Heart right ventricle (tissue), 16 donors: ENCODE results near the gene ZCCHC7. TPM values are rescaled to one million over a fixed set of nuclear protein-coding genes. Genes with fewer than 3 reads are reported as not detected.

Experiments
- ATAC-seq, 8 donors: fragments of 200-7000 bp; cut with Tn5 transposase; one replicate each; pipeline ENCODE4 v1.9.1; 2020; ENCODE audit warnings: mild to moderate bottlenecking in 8 of 8, moderate library complexity in 8 of 8, moderate number of reproducible peaks in 1 of 8
- DNase-seq, 2 donors: peaks; one replicate each; pipeline ENCODE4 v3.0.0-alpha.2; 2020
- H3K27ac ChIP-seq, 10 donors: fragments of 200-600 bp; sonication (generic) in 2 of 10; one replicate each; pipeline versions ENCODE4 v1.5.0 to v1.8.0; 2020 to 2022; ENCODE audit warnings: mild to moderate bottlenecking in 3 of 10
- H3K27me3 ChIP-seq, 7 donors: fragments of 200-600 bp; one replicate each; pipeline ENCODE4 v1.8.0; 2021 to 2022; ENCODE audit warnings: mild to moderate bottlenecking in 2 of 7
- H3K36me3 ChIP-seq, 9 donors: fragments of 200-600 bp; sonication (generic) in 1 of 9; one replicate each; pipeline versions ENCODE4 v1.5.0 to v1.8.0; 2020 to 2022; ENCODE audit warnings: mild to moderate bottlenecking in 2 of 9
- H3K4me1 ChIP-seq, 9 donors: fragments of 200-600 bp; sonication (generic) in 1 of 9; one replicate each; pipeline versions ENCODE4 v1.5.0 to v1.8.0; 2020 to 2022; ENCODE audit warnings: mild to moderate bottlenecking in 4 of 9
- H3K4me3 ChIP-seq, 10 donors: fragments of 200-600 bp; sonication (generic) in 2 of 10; one replicate each; pipeline versions ENCODE4 v1.5.0 to v1.8.0; 2020 to 2022; ENCODE audit warnings: mild to moderate bottlenecking in 7 of 10, moderate library complexity in 2 of 10
- H3K9me3 ChIP-seq, 11 donors: fragments of 200-600 bp in 10 of 11; sonication (generic) in 2 of 11; one replicate each; pipeline versions ENCODE4 v1.5.0 to v1.8.0; 2013 to 2022; ENCODE audit warnings: mild to moderate bottlenecking in 2 of 11, control low read depth in 1 of 11, moderate library complexity in 1 of 11
- WGBS, 2 donors: extraction: QIAGEN DNeasy Blood & Tissue Kit; methylation state at CpG; one replicate each; pipeline ENCODE4 v1.1.7; 2013; ENCODE audit warnings: inconsistent platforms in 1 of 2; 5-methylcytosine and 5-hydroxymethylcytosine counted together
- intact Hi-C, 10 donors: fragments of 100-400 bp; cut with DNase I; formaldehyde crosslinking; loops; one replicate each; pipeline versions ENCODE4 v1.11.1 to v1.14.2; 2022
- polyA plus RNA-seq, 2 donors: library from polyadenylated mRNA; stranded (reverse); fragments of 200-250 nt; gene quantifications; one replicate each; pipeline ENCODE4 v1.2.3, GENCODE V29; 2013
- total RNA-seq, 10 donors: library from RNA; stranded (reverse); fragmentation: NEBNext Ultra II Directional in 3 of 10; extraction: Animal tissue kit (Norgen Biotek cat#: 25700) in 3 of 10; gene quantifications; one replicate each; pipeline versions ENCODE4 v1.2.1 to v1.2.4, GENCODE V29; 2021 to 2023
- TF ChIP-seq, protein P1 (sequence below), 9 donors: fragments of 200-600 bp; sonication (generic) in 2 of 9; IDR thresholded peaks; one replicate each; pipeline versions ENCODE4 v1.5.0 to v1.8.0; 2021 to 2022; ENCODE audit warnings: antibody characterized with exemption in 9 of 9, mild to moderate bottlenecking in 5 of 9, moderate library complexity in 1 of 9
- donor health status: Arrhythmogenic right ventricular cardiomyopathy.
- donor health status: ischemic (EF 13 %, LVEDD 7.1; RV severe dilation, severe dysfunction).
- donor health status: healthy with polysubstance abuse.
- donor health status: DM: no; HTN: yes; CAD: no.
- donor health status: DM: no; HTN: no; CAD: no.
- donor health status: ischemic (EF 25% LVEDD 6.9; RV normal size, moderate dysfunction).
- donor health status: ischemic (EF 25% LVEDD 5.7; RV mildly dilated, moderate dysfunction).
- donor health status: healthy.
- donor health status: DM: yes; HTN: yes; CAD: no.
- donor health status: Ischemic cardiomyopathy.
- donor health status: ischemic (EF 35%, LVEDD 5.7; RV mildly dilated, moderate dysfunction).
- donor health status: nonischemic (EF 11% LVEDD 7.7; RV severe dilation, severe dysfunction).
- donor health status: DM: yes; HTN: yes; CAD: no.
- donor health status: PGD.
- donor health status: ischemic (EF 29% LVEDD 5.4; RV normal size, mild dysfunction).
- donor health status: nonischemic (EF 23%, LVEDD 6.1; RV moderate dilation, normal function).

ZCCHC7 gene
- total and polyA plus RNA-seq, 12 donors: 4.3 to 11.9 (median 8.9) TPM

DNA sequence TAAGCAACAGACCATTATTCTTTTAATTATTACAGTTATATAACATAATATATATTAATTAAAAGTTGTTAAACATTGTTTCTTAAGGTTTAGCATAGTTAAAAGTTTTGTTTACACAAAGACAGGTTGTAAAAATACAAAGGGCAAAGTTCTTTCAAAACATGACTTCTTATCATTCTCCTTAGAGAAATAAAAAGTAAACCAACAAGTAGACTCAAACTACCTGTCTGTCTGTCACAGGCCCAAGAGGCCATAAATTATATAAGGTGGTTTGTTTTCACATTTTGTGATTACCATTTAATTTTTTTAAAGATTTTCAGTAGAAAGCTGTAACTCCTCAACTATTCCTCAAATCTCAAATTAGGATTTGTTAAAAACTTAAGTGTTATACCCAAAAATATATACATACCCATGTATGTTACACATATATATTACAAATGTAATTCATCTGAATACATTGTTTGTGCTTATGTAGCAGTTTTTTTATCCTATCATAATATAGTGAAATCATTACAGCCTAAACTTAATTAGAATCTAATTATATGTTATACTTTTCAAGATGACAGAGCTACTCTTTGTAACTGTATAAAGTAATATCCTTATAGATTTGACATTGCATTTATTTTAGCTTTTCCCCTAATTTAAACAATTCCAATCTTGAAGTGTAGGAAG lies 208.3 kb downstream of the ZCCHC7 start:
- TF ChIP-seq, protein P1, sequence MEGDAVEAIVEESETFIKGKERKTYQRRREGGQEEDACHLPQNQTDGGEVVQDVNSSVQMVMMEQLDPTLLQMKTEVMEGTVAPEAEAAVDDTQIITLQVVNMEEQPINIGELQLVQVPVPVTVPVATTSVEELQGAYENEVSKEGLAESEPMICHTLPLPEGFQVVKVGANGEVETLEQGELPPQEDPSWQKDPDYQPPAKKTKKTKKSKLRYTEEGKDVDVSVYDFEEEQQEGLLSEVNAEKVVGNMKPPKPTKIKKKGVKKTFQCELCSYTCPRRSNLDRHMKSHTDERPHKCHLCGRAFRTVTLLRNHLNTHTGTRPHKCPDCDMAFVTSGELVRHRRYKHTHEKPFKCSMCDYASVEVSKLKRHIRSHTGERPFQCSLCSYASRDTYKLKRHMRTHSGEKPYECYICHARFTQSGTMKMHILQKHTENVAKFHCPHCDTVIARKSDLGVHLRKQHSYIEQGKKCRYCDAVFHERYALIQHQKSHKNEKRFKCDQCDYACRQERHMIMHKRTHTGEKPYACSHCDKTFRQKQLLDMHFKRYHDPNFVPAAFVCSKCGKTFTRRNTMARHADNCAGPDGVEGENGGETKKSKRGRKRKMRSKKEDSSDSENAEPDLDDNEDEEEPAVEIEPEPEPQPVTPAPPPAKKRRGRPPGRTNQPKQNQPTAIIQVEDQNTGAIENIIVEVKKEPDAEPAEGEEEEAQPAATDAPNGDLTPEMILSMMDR (IDR thresholded peaks at IDR 0.05): no peak
- Histone ChIP-seq H3K9me3 (no peaks in the 10 kb centered on the region), H3K27me3 (no peaks in the 10 kb centered on the region), H3K36me3 (peaks cover 0 to 5% (median 0%) of the 10 kb centered on the region in 9 donors), H3K4me1 (peaks cover 0 to 7% (median 0%) of the 10 kb centered on the region in 9 donors), H3K27ac (no peak overlapping the region), H3K4me3 (no peak overlapping the region)
- intact Hi-C loops: loop anchor here in 1 of 10 donors (10.0 kb wide), 1 partner anchor 56 kb away; no protein-coding TSS in a partner anchor
- no peak for ATAC-seq
- no peak for DNase-seq

GRCh38 chr9:37329576-37329975 lies 209.2 kb downstream of the ZCCHC7 start:
- 91 to 94% methylated on average over 2 of the region's 2 CpGs for WGBS, 2 donors
- peaks cover 0 to 7% (median 0%) of the 10 kb centered on the region in 9 donors for H3K4me1 ChIP-seq
- H3K9me3 ChIP-seq: no peaks in the 10 kb centered on the region
- H3K4me3 ChIP-seq: no peak overlapping the region
- TF ChIP-seq, protein P1 (IDR thresholded peaks at IDR 0.05): peak in 7 of 9 donors; percentile 12 to 54 (median 44)
- H3K36me3 ChIP-seq: peaks cover 0 to 5% (median 0%) of the 10 kb centered on the region in 9 donors
- no peaks in the 10 kb centered on the region for H3K27me3 ChIP-seq
- DNase-seq: no peak
- intact Hi-C loops: loop anchor here in 1 of 10 donors (10.0 kb wide), 1 partner anchor 55 kb away; no protein-coding TSS in a partner anchor
- no peak for ATAC-seq
- H3K27ac ChIP-seq: no peak overlapping the region

DNA sequence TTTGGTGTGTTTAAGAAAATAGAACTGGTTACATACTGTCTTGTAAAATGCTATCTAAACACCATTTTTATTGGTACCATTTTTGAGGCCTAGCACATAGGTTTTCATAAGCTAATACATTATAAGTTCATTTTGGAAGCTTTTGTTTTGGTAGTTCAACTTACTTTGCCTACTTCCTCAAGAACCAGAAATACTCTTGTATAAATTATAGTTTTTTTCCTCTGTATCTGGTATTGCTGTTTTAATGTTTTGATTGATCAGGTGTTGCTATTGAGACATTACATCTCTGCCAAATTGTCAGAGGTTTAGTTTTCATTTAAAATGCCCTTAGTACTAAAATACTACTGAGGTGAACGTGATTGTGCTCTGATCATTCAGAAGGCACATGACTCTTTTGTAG lies 211.5 kb downstream of the ZCCHC7 start:
- Histone ChIP-seq H3K27ac (no peak overlapping the region), H3K27me3 (no peaks in the 10 kb centered on the region), H3K36me3 (peaks cover 0 to 5% (median 0%) of the 10 kb centered on the region in 9 donors), H3K9me3 (no peaks in the 10 kb centered on the region), H3K4me1 (peaks cover 0 to 7% (median 0%) of the 10 kb centered on the region in 9 donors), H3K4me3 (no peak overlapping the region)
- WGBS, 2 donors: 95% methylated on average over 1 of the region's 1 CpG
- TF ChIP-seq, protein P1 (IDR thresholded peaks at IDR 0.05): no peak
- intact Hi-C loops: loop anchor here in 2 of 10 donors (10.0 kb wide), 2 partner anchors 73 to 457 kb away; no protein-coding TSS in a partner anchor
- no peak for ATAC-seq
- no peak for DNase-seq

DNA sequence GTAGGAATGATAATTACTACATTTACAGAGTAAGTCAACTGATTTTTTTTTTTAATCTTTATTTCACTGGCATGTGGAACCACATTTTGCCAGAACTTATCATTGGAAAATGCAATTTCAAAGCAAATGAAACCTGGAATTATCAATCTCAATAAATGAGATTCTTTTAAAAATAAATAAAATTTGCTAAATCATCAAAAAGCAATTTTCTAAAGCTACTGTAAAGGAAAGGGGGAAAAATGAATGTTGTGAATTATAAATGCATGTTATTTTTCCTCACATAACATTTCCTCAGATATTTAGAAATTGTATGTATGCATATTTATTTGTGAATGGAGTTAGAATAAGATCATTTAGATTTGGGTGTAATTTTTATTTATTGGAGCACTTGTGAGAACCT lies 212.2 kb downstream of the ZCCHC7 start:
- intact Hi-C loops: loop anchor here in 2 of 10 donors (10.0 kb wide), 2 partner anchors 72 to 458 kb away; no protein-coding TSS in a partner anchor
- DNase-seq (no peak), ATAC-seq (no peak)
- TF ChIP-seq, protein P1 (IDR thresholded peaks at IDR 0.05): no peak
- Histone ChIP-seq H3K27me3 (no peaks in the 10 kb centered on the region), H3K27ac (no peak overlapping the region), H3K4me1 (peaks cover 0 to 7% (median 0%) of the 10 kb centered on the region in 9 donors), H3K9me3 (no peaks in the 10 kb centered on the region), H3K36me3 (peaks cover 0 to 5% (median 0%) of the 10 kb centered on the region in 9 donors), H3K4me3 (no peak overlapping the region)
